ENCODE results near the gene RALGDS.
A peak's percentile ranks its signal among the peaks of the same experiment; 100 is the strongest.
"Not testable (repeated sequence)": the region's sequence is repeated elsewhere in the genome, so short reads cannot be mapped to it uniquely, and the experiment has no call there.

RALGDS gene

GRCh38 chr9:133070985-133071384 lies 50.1 kb downstream of the RALGDS start:
- H3K27me3 Mint-ChIP-seq; H3K4me1 Mint-ChIP-seq (ENCODE audit: low read depth); H3K9me3 Mint-ChIP-seq (ENCODE audit: low read depth); H3K27ac Mint-ChIP-seq; H3K36me3 Mint-ChIP-seq; H3K4me3 Mint-ChIP-seq: not testable (repeated sequence)

- H3K27ac Mint-ChIP-seq; H3K9me3 Mint-ChIP-seq (ENCODE audit: low read depth); H3K4me3 Mint-ChIP-seq; H3K4me1 Mint-ChIP-seq (ENCODE audit: low read depth); H3K27me3 Mint-ChIP-seq; H3K36me3 Mint-ChIP-seq: not testable (repeated sequence)
These were observed 50.5 kb downstream of the RALGDS start for GRCh38 chr9:133070500-133070961.

- not testable (repeated sequence) for H3K4me1 Mint-ChIP-seq (ENCODE audit: low read depth); H3K27me3 Mint-ChIP-seq; H3K9me3 Mint-ChIP-seq (ENCODE audit: low read depth); H3K27ac Mint-ChIP-seq; H3K36me3 Mint-ChIP-seq; H3K4me3 Mint-ChIP-seq
These were observed 52.6 kb downstream of the RALGDS start for GRCh38 chr9:133068431-133068830.

GRCh38 chr9:133067813-133068212 lies 53.2 kb downstream of the RALGDS start:
- H3K27ac Mint-ChIP-seq = no peak overlapping the region
- no peaks in the 10 kb centered on the region for H3K4me1 Mint-ChIP-seq (ENCODE audit: low read depth)
- H3K36me3 Mint-ChIP-seq = no peaks in the 10 kb centered on the region
- H3K27me3 Mint-ChIP-seq = no peaks in the 10 kb centered on the region
- H3K9me3 Mint-ChIP-seq (ENCODE audit: low read depth) = no peaks in the 10 kb centered on the region
- H3K4me3 Mint-ChIP-seq = no peak overlapping the region

GRCh38 chr9:133067006-133067405 lies 54.0 kb downstream of the RALGDS start:
- H3K9me3 Mint-ChIP-seq (ENCODE audit: low read depth) = no peaks in the 10 kb centered on the region
- H3K4me1 Mint-ChIP-seq (ENCODE audit: low read depth) = no peaks in the 10 kb centered on the region
- no peak overlapping the region for H3K27ac Mint-ChIP-seq
- H3K36me3 Mint-ChIP-seq = no peaks in the 10 kb centered on the region
- no peaks in the 10 kb centered on the region for H3K27me3 Mint-ChIP-seq
- H3K4me3 Mint-ChIP-seq = no peak overlapping the region

GRCh38 chr9:133066181-133066983 lies 54.7 kb downstream of the RALGDS start:
- H3K9me3 Mint-ChIP-seq (ENCODE audit: low read depth) = no peaks in the 10 kb centered on the region
- H3K27me3 Mint-ChIP-seq = no peaks in the 10 kb centered on the region
- no peaks in the 10 kb centered on the region for H3K36me3 Mint-ChIP-seq
- H3K27ac Mint-ChIP-seq = no peak overlapping the region
- H3K4me3 Mint-ChIP-seq = no peak overlapping the region
- no peaks in the 10 kb centered on the region for H3K4me1 Mint-ChIP-seq (ENCODE audit: low read depth)

- Mint-ChIP-seq H3K4me3 (no peak overlapping the region), H3K9me3 (ENCODE audit: low read depth) (no peaks in the 10 kb centered on the region), H3K27ac (no peak overlapping the region), H3K27me3 (no peaks in the 10 kb centered on the region), H3K4me1 (ENCODE audit: low read depth) (peaks cover 7% of the 10 kb centered on the region), H3K36me3 (no peaks in the 10 kb centered on the region)
These were observed 56.0 kb downstream of the RALGDS start for GRCh38 chr9:133065070-133065388.

GRCh38 chr9:133064241-133065069 lies 56.6 kb downstream of the RALGDS start:
- H3K27ac Mint-ChIP-seq = no peak overlapping the region
- H3K27me3 Mint-ChIP-seq = no peaks in the 10 kb centered on the region
- no peaks in the 10 kb centered on the region for H3K36me3 Mint-ChIP-seq
- peaks cover 13% of the 10 kb centered on the region for H3K4me1 Mint-ChIP-seq (ENCODE audit: low read depth)
- H3K4me3 Mint-ChIP-seq = no peak overlapping the region
- no peaks in the 10 kb centered on the region for H3K9me3 Mint-ChIP-seq (ENCODE audit: low read depth)

GRCh38 chr9:133063500-133064231 lies 57.4 kb downstream of the RALGDS start:
- no peaks in the 10 kb centered on the region for H3K27me3 Mint-ChIP-seq
- no peak overlapping the region for H3K4me3 Mint-ChIP-seq
- peaks cover 20% of the 10 kb centered on the region for H3K4me1 Mint-ChIP-seq (ENCODE audit: low read depth)
- H3K9me3 Mint-ChIP-seq (ENCODE audit: low read depth) = no peaks in the 10 kb centered on the region
- H3K36me3 Mint-ChIP-seq = no peaks in the 10 kb centered on the region
- H3K27ac Mint-ChIP-seq = no peak overlapping the region

GRCh38 chr9:133063159-133063499 lies 57.9 kb downstream of the RALGDS start:
- Mint-ChIP-seq H3K27ac (no peak overlapping the region), H3K4me1 (ENCODE audit: low read depth) (peaks cover 25% of the 10 kb centered on the region), H3K36me3 (no peaks in the 10 kb centered on the region), H3K4me3 (no peak overlapping the region), H3K9me3 (ENCODE audit: low read depth) (no peaks in the 10 kb centered on the region), H3K27me3 (no peaks in the 10 kb centered on the region)

GRCh38 chr9:133062569-133062968 lies 58.5 kb downstream of the RALGDS start:
- H3K36me3 Mint-ChIP-seq; H3K4me3 Mint-ChIP-seq; H3K9me3 Mint-ChIP-seq (ENCODE audit: low read depth); H3K27me3 Mint-ChIP-seq; H3K27ac Mint-ChIP-seq: not testable (repeated sequence)
- peaks cover 29% of the 10 kb centered on the region for H3K4me1 Mint-ChIP-seq (ENCODE audit: low read depth)

- Mint-ChIP-seq H3K27ac (peak within 1 kb of the TSS; percentile 54), H3K4me1 (ENCODE audit: low read depth) (peaks cover 31% of the 10 kb centered on the region)
- H3K9me3 Mint-ChIP-seq (ENCODE audit: low read depth); H3K36me3 Mint-ChIP-seq; H3K27me3 Mint-ChIP-seq; H3K4me3 Mint-ChIP-seq: not testable (repeated sequence)
These were observed 59.3 kb downstream of the RALGDS start, which contains the start of gene CEL for GRCh38 chr9:133061764-133062145. CEL (plus strand) TSS chr9:133061981; CDS start chr9:133062003, 22 bp downstream.

- not testable (repeated sequence) for H3K9me3 Mint-ChIP-seq (ENCODE audit: low read depth); H3K27me3 Mint-ChIP-seq; H3K4me3 Mint-ChIP-seq; H3K36me3 Mint-ChIP-seq
- Mint-ChIP-seq H3K27ac (peak overlapping the region; percentile 54), H3K4me1 (ENCODE audit: low read depth) (peaks cover 36% of the 10 kb centered on the region)
These were observed 59.8 kb downstream of the RALGDS start for GRCh38 chr9:133061019-133061763.

- Mint-ChIP-seq H3K4me3 (peak overlapping the region; percentile 47), H3K27me3 (no peaks in the 10 kb centered on the region), H3K9me3 (ENCODE audit: low read depth) (no peaks in the 10 kb centered on the region), H3K4me1 (ENCODE audit: low read depth) (peaks cover 38% of the 10 kb centered on the region), H3K27ac (peak overlapping the region; percentile 58), H3K36me3 (no peaks in the 10 kb centered on the region)
These were observed 60.6 kb downstream of the RALGDS start for GRCh38 chr9:133060417-133060841.
